SU-DHL-6 (cell line): Measurements from ENCODE around the gene BNC2.

Source experiments
- H2AFZ ChIP-seq: fragments of 200-600 bp; sonication (generic); 2 replicates; pipeline ENCODE4 v1.6.1; 2014; ENCODE audit warnings: low read depth, mild to moderate bottlenecking, moderate library complexity, mixed read lengths, antibody characterized with exemption, low read length; ENCODE audit not compliant: severe bottlenecking
- H3F3A ChIP-seq: fragments of 200-600 bp; shearing (Covaris generic); 2 replicates; pipeline ENCODE4 v1.6.0; 2016; ENCODE audit warnings: antibody characterized with exemption, mild to moderate bottlenecking; ENCODE audit not compliant: insufficient read depth
- H3K27ac ChIP-seq: fragments of 200-600 bp; sonication (generic); 2 replicates; pipeline ENCODE4 v1.5.1; 2016; ENCODE audit warnings: low read depth, mild to moderate bottlenecking, low read length, moderate library complexity, mixed read lengths
- H3K27me3 ChIP-seq: fragments of 200-600 bp; sonication (generic), shearing (Covaris generic); 2 replicates; pipeline ENCODE4 v1.6.0; 2014; ENCODE audit warnings: mild to moderate bottlenecking, low read length
- H3K36me3 ChIP-seq: fragments of 200-600 bp; sonication (generic); 2 replicates; pipeline ENCODE4 v1.6.1; 2014; ENCODE audit warnings: mild to moderate bottlenecking, low read length, mixed read lengths
- H3K4me2 ChIP-seq: fragments of 300-600, 200-600 bp; shearing (Covaris generic), sonication (generic); 2 replicates; pipeline ENCODE4 v1.6.0; 2014; ENCODE audit warnings: low read length, low read depth, mild to moderate bottlenecking; ENCODE audit not compliant: poor library complexity, severe bottlenecking
- H3K4me3 ChIP-seq: fragments of 200-600 bp; sonication (generic); 2 replicates; pipeline ENCODE4 v1.5.1; 2014; ENCODE audit warnings: antibody characterized with exemption, low read length, mild to moderate bottlenecking, mixed read lengths; ENCODE audit not compliant: insufficient read depth, poor library complexity, severe bottlenecking
- H3K79me2 ChIP-seq: fragments of 200-600 bp; sonication (generic); 2 replicates; pipeline ENCODE4 v1.6.1; 2014; ENCODE audit warnings: mild to moderate bottlenecking, low read length, moderate library complexity; ENCODE audit not compliant: insufficient read depth
- H3K9ac ChIP-seq: fragments of 200-600 bp; sonication (generic); 2 replicates; pipeline ENCODE4 v1.7.0; 2014; ENCODE audit warnings: mild to moderate bottlenecking, low read length
- H3K9me2 ChIP-seq: fragments of 200-600 bp; sonication (generic); replicated peaks from 2 replicates; pipeline ENCODE4 v1.6.1; 2014; ENCODE audit warnings: low read length; ENCODE audit not compliant: insufficient read depth
- H3K9me3 ChIP-seq: fragments of 200-600 bp; sonication (generic); 2 replicates; pipeline ENCODE4 v1.6.1; 2014; ENCODE audit warnings: low read length, mixed read lengths; ENCODE audit not compliant: insufficient read depth
- H4K20me1 ChIP-seq: fragments of 200-600 bp; sonication (generic); 2 replicates; pipeline ENCODE4 v1.6.1; 2014; ENCODE audit warnings: low read depth, mild to moderate bottlenecking, antibody characterized with exemption, low read length, moderate library complexity, mixed read lengths
- EZH2phosphoT487 ChIP-seq: fragments of 200-600 bp; sonication (generic), shearing (Covaris generic); conservative IDR thresholded peaks from 2 replicates; pipeline ENCODE4 v1.6.1; 2018; ENCODE audit warnings: mild to moderate bottlenecking, antibody characterized with exemption, low read length, moderate library complexity, mixed read lengths
- TF ChIP-seq, protein P1 (sequence below): fragments of 200-600 bp; sonication (generic); IDR thresholded peaks from one replicate; pipeline ENCODE4 v1.5.1; 2017; ENCODE audit warnings: antibody characterized with exemption, mild to moderate bottlenecking, low read length, moderate library complexity; ENCODE audit not compliant: insufficient read depth, poor library complexity, severe bottlenecking

Gene BNC2

DNA sequence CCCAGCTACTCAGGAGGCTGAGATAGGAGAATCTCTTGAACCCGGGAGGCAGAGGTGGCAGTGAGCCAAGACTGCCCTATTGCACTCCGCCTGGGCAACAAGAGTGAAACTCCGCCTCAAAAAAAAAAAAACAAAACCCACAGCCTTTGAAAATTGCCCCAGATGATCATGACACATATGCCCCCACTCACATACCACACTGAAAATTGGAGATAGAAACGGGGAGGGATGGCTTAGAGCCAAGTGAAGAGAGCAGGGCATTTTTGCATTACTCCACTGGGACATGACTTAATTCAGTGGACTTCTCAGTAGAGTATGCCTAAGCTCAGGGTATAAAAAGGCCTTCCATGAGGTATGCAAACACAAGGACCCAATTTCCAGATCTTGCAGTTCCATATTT, 309.3 kb downstream of the BNC2 start:
- no peaks in the 10 kb centered on the region for H3K9me2 ChIP-seq
- no peaks in the 10 kb centered on the region for H3K36me3 ChIP-seq
- no peaks in the 10 kb centered on the region for H4K20me1 ChIP-seq
- no peaks in the 10 kb centered on the region for H3K79me2 ChIP-seq
- H3K4me3 ChIP-seq: no peak overlapping the region
- no peak overlapping the region for H3K9ac ChIP-seq
- H3K27me3 ChIP-seq: no peaks in the 10 kb centered on the region; the same call in 1 of the 2 replicates
- H3K9me3 ChIP-seq: no peaks in the 10 kb centered on the region
- H3K4me2 ChIP-seq: no peak overlapping the region
- H2AFZ ChIP-seq: no peak overlapping the region
- TF ChIP-seq EZH2phosphoT487: no peak
- TF ChIP-seq, protein P1, sequence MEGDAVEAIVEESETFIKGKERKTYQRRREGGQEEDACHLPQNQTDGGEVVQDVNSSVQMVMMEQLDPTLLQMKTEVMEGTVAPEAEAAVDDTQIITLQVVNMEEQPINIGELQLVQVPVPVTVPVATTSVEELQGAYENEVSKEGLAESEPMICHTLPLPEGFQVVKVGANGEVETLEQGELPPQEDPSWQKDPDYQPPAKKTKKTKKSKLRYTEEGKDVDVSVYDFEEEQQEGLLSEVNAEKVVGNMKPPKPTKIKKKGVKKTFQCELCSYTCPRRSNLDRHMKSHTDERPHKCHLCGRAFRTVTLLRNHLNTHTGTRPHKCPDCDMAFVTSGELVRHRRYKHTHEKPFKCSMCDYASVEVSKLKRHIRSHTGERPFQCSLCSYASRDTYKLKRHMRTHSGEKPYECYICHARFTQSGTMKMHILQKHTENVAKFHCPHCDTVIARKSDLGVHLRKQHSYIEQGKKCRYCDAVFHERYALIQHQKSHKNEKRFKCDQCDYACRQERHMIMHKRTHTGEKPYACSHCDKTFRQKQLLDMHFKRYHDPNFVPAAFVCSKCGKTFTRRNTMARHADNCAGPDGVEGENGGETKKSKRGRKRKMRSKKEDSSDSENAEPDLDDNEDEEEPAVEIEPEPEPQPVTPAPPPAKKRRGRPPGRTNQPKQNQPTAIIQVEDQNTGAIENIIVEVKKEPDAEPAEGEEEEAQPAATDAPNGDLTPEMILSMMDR: no peak
- H3F3A ChIP-seq: no peaks in the 10 kb centered on the region
- H3K27ac ChIP-seq: no peak overlapping the region

DNA sequence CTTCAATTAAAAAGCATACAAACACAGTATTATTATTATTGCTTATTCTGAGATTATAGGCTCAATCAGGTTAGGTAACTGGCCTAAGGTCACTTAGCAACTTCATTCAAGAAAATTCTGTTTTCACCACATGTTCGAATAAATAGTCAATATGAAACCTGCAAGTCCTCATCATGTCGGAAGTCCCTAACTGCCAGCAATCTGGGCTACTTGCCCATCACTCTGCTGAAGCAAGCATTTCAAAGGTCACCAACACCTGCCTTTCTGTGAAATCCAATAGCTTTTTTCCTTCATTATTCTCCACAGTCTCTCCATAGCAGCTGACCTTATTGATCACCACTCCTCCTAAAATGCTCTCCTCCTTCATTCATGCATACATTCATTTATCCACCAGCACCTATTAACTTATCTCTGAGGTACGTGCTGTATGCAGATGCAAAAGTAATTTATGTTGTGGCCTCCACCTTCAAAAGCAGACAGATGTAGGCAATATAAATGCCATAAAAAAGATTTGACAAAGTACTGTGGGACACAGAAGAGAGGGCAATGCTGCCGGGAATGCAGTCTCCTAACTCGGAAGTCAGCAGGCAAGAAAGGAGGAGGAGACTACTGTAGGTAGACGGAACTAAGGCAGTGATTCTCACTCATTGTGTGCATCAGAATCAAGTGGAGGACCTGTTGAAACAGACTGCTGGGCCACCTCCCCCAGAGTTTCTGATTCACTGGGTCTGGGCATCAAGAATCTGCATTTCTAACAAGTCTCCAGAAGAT, 310.9 kb downstream of the BNC2 start:
- Histone ChIP-seq H3K9me3 (no peaks in the 10 kb centered on the region), H3K9ac (no peak overlapping the region), H3K36me3 (no peaks in the 10 kb centered on the region), H3K27me3 (no peaks in the 10 kb centered on the region; the same call in 1 of the 2 replicates), H4K20me1 (no peaks in the 10 kb centered on the region), H3K79me2 (no peaks in the 10 kb centered on the region), H3K4me3 (no peak overlapping the region), H3F3A (no peaks in the 10 kb centered on the region), H3K27ac (no peak overlapping the region), H2AFZ (no peak overlapping the region), H3K4me2 (no peak overlapping the region), H3K9me2 (no peaks in the 10 kb centered on the region)
- no peak for TF ChIP-seq EZH2phosphoT487
- TF ChIP-seq, protein P1: no peak

DNA sequence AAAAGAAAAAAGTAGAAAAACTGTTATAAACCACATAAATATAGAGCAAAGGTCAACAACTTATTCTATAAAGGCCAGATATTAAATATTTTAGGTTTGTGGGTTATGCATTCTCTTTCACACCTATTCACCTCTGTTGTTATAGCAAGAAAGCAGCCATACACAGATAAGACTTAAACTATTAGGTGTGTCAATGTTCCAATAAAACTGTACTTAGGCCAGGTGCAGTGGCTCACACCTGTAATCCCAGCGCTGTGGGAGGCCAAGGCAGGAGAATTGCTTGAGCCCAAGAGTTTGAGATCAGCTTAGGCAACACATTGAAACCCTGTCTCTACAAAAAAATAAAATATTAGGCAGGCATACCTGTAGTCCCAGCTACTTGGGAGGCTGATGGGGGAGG, 314.7 kb downstream of the BNC2 start:
- no peaks in the 10 kb centered on the region; the same call in 1 of the 2 replicates for H3K27me3 ChIP-seq
- H3K36me3 ChIP-seq: no peaks in the 10 kb centered on the region
- H3K4me3 ChIP-seq: no peak overlapping the region
- H3K27ac ChIP-seq: no peak overlapping the region
- no peak overlapping the region for H2AFZ ChIP-seq
- H3K4me2 ChIP-seq: no peak overlapping the region
- H3F3A ChIP-seq: no peaks in the 10 kb centered on the region
- H3K9me2 ChIP-seq: no peaks in the 10 kb centered on the region
- H3K9ac ChIP-seq: no peak overlapping the region
- TF ChIP-seq, protein P1: no peak
- TF ChIP-seq EZH2phosphoT487: no peak
- H4K20me1 ChIP-seq: no peaks in the 10 kb centered on the region
- no peaks in the 10 kb centered on the region for H3K9me3 ChIP-seq
- H3K79me2 ChIP-seq: no peaks in the 10 kb centered on the region
